GM18511 (cell line): ENCODE measurements around the gene GAK.

Source experiments
- ATAC-seq: cut with Tn5 transposase; IDR thresholded peaks from one replicate; pipeline ENCODE4 v1.9.1; 2021; ENCODE audit warnings: mild to moderate bottlenecking, moderate library complexity; ENCODE audit not compliant: unreplicated experiment

The GAK gene

GRCh38 chr4:833156-833555 is 99.0 kb downstream of the GAK start:
- no peak for ATAC-seq

- ATAC-seq: no peak
Measured at GRCh38 chr4:832536-832935, 99.6 kb downstream of the GAK start.

- ATAC-seq: no peak
Measured at GRCh38 chr4:832108-832507, 100.0 kb downstream of the GAK start.

GRCh38 chr4:831483-831805 is 100.7 kb downstream of the GAK start:
- ATAC-seq: no peak

GRCh38 chr4:830601-831482 is 101.3 kb downstream of the GAK start:
- ATAC-seq: no peak

- no peak for ATAC-seq
Measured at GRCh38 chr4:829761-830600, 102.1 kb downstream of the GAK start.

- no peak for ATAC-seq
Measured at GRCh38 chr4:829291-829690, 102.8 kb downstream of the GAK start.

- ATAC-seq: no peak
Measured at GRCh38 chr4:828641-829271, 103.4 kb downstream of the GAK start.

- ATAC-seq: no peak
Measured at GRCh38 chr4:827209-828081, 104.7 kb downstream of the GAK start.

GRCh38 chr4:826508-827208 is 105.5 kb downstream of the GAK start:
- no peak for ATAC-seq

GRCh38 chr4:825971-826330 is 106.2 kb downstream of the GAK start, which contains the start of gene CPLX1:
Gene CPLX1 (minus strand): TSS chr4:826129. CDS start chr4:824522, 1,607 bp downstream.
- ATAC-seq: no peak

GRCh38 chr4:825063-825970 is 106.8 kb downstream of the GAK start:
- ATAC-seq: no peak

GRCh38 chr4:824461-825062 is 107.6 kb downstream of the GAK start:
- no peak for ATAC-seq

- no peak for ATAC-seq
Measured at GRCh38 chr4:823761-824460, 108.2 kb downstream of the GAK start.

- no peak for ATAC-seq
Measured at GRCh38 chr4:823176-823760, 108.8 kb downstream of the GAK start.

- no peak for ATAC-seq
Measured at GRCh38 chr4:822361-823175, 109.5 kb downstream of the GAK start.

GRCh38 chr4:821631-822030 is 110.5 kb downstream of the GAK start:
- no peak for ATAC-seq
